SK-N-SH treated with all-trans-retinoic acid at 6 μM for 48 hours (cell line): ENCODE data around the gene CLDN20.

Source experiments
- ISL1 ChIP-seq: fragments of 250-450 bp; sonication (Bioruptor Pico); IDR thresholded peaks from 2 replicates; pipeline ENCODE4 v2.1.2; 2022; ENCODE audit warnings: mild to moderate bottlenecking, moderate library complexity
- TOX ChIP-seq: fragments of 250-450 bp; sonication (Bioruptor Pico); IDR thresholded peaks from 2 replicates; pipeline ENCODE4 v1.8.0; 2021; ENCODE audit warnings: mild to moderate bottlenecking, moderate library complexity, borderline replicate concordance
- ZFP3 ChIP-seq: fragments of 250-450 bp; sonication (Bioruptor Pico); IDR thresholded peaks from 2 replicates; pipeline ENCODE4 v1.5.0; 2020; ENCODE audit warnings: mild to moderate bottlenecking, moderate library complexity
- TF ChIP-seq, protein P1 (sequence below): fragments of 250-450 bp; sonication (Bioruptor Pico); IDR thresholded peaks from 2 replicates; pipeline ENCODE4 v1.5.1; 2020; ENCODE audit warnings: low read depth, mild to moderate bottlenecking, moderate library complexity

DNA sequence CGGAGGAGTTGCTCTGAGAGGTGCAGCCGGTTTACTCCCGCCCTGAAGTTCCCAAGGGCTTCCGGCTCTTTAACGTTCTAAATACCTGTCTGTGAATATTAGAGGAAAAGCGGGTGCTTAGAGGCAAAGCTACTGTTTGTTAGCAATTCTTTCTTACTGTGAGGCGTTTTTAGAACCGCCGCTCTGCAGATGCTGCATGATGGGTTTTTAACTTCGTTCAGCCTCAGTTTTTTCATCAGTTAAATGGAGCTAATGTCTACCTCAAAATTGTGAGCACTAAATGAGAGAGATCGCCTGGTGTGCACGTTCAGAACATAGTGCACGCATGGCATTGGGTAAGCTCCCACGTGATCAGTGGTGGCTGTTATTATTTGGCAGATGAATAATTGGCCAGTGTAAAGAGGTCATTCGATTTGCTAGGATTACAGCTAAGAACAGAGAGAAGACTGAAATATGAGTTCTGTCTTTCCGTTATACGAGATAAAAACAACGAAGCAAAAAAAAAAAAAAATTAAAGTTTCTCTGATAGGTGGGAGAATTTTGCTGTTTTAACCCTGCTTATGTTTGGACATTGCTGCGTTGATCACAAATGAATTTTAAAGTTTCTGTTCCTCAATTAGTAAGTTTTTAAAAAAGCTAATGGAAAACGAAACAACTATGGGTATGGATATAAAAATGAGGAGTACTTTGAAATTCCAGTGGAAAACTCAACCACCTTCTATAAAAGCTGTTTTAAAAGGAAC, 51.1 kb downstream of the CLDN20 start:
- TF ChIP-seq, protein P1, sequence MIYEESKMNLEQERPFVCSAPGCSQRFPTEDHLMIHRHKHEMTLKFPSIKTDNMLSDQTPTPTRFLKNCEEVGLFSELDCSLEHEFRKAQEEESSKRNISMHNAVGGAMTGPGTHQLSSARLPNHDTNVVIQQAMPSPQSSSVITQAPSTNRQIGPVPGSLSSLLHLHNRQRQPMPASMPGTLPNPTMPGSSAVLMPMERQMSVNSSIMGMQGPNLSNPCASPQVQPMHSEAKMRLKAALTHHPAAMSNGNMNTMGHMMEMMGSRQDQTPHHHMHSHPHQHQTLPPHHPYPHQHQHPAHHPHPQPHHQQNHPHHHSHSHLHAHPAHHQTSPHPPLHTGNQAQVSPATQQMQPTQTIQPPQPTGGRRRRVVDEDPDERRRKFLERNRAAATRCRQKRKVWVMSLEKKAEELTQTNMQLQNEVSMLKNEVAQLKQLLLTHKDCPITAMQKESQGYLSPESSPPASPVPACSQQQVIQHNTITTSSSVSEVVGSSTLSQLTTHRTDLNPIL (CRISPR knock-in tag) = 0 out of 2 replicates have a peak, but pooled peaks have one; percentile 19
- TF ChIP-seq ISL1 (CRISPR knock-in tag) (peak; percentile 49), TOX (CRISPR knock-in tag) (no peak), ZFP3 (no peak)
